Fibroblast of pulmonary artery (primary cell): ENCODE results near the gene FOXP1.

Experiments used
- DNase-seq: peaks from one replicate; pipeline ENCODE4 v3.0.0-alpha.2; 2010; ENCODE audit warnings: low read depth
- H3K4me3 ChIP-seq: replicated peaks from 2 replicates; pipeline ENCODE4 v1.5.1; 2011; ENCODE audit warnings: low read depth, mild to moderate bottlenecking, control low read depth, low read length, moderate library complexity
- TF ChIP-seq, protein P1 (sequence below): IDR thresholded peaks from 2 replicates; pipeline ENCODE4 v1.5.1; 2011; ENCODE audit warnings: mild to moderate bottlenecking, control low read depth, low read length, inconsistent platforms; ENCODE audit errors: missing control alignments

The FOXP1 gene

DNA sequence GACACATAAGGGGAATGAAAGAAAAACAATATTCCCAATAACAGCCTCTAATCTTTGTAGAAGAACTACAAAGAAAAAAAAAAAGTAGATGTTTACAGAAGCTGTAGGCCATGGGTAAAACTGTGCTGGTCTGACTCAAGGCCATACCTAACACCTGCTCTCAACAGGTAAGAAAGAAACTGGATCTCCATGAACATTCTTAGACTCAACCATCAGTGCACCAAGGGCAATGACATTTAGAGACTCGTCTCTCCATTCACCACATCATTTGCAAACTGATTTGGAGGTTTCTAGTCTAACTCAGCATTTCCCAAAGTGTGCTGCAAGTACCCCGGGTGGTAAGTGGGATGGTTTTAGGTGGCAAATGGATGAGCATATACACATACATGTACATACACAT, 164.2 kb downstream of the FOXP1 start:
- TF ChIP-seq, protein P1, sequence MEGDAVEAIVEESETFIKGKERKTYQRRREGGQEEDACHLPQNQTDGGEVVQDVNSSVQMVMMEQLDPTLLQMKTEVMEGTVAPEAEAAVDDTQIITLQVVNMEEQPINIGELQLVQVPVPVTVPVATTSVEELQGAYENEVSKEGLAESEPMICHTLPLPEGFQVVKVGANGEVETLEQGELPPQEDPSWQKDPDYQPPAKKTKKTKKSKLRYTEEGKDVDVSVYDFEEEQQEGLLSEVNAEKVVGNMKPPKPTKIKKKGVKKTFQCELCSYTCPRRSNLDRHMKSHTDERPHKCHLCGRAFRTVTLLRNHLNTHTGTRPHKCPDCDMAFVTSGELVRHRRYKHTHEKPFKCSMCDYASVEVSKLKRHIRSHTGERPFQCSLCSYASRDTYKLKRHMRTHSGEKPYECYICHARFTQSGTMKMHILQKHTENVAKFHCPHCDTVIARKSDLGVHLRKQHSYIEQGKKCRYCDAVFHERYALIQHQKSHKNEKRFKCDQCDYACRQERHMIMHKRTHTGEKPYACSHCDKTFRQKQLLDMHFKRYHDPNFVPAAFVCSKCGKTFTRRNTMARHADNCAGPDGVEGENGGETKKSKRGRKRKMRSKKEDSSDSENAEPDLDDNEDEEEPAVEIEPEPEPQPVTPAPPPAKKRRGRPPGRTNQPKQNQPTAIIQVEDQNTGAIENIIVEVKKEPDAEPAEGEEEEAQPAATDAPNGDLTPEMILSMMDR: no peak
- H3K4me3 ChIP-seq: no peak overlapping the region
- no peak for DNase-seq

- no peak overlapping the region for H3K4me3 ChIP-seq
- no peak for DNase-seq
- TF ChIP-seq, protein P1: no peak
Measured at GRCh38 chr3:71417791-71418190, 165.7 kb downstream of the FOXP1 start.

GRCh38 chr3:71416876-71417275, 166.7 kb downstream of the FOXP1 start:
- no peak overlapping the region for H3K4me3 ChIP-seq
- TF ChIP-seq, protein P1: peak; percentile 11
- DNase-seq: no peak

DNA sequence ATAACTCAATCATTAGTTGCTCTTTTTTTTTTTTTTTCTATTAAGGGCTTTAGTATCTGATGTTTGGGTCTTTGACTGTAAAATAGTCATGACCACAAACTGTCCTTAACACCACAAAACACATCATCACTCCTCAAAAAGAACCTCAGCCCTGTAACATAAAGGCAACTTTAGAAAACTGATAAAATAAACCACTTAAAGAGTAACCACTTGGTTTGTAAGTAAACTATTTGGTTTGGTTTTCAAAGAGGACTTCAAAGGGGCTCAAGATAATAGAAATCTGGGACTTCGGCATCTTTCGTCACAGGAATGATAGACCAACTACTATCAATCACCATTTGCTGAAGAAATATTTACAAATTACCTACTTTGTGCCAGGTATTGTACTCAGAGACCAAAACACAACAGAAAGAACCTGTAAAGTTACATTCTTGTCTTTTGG, 167.8 kb downstream of the FOXP1 start:
- no peak overlapping the region for H3K4me3 ChIP-seq
- DNase-seq: no peak
- TF ChIP-seq, protein P1: no peak

DNA sequence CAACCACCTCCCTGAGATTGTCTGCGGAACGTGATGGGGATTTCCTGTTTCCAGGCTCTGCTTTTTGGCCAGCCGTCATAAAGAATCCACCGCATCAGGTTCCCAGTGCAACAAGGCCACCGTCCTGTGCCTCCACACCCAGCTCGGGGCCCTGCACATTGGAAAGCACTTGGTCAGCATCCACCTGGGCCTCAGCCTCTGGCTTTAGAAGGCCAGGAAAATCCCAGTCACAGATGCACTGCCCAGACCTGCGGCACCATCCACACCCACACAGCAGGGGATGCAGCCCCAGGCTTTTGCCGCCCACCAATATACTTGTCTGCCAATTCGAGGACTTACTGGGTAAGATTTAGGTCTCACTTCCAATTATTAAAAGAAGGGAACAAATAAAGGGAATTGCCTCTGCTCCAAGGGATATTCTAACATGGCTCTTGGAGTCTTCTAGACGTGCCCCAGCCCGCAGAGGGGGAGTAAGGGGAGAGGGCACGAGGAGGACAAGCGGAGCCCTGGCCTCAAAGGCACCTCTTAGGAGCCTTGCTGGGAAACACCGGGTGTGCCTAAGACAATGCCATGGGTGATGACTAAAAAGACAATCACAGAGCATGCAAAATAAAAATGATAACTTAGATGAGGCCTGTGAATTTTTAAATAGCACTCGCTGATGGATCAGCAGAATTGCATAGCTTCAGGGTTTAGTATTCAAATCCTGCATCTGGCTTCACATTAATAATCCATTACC, 169.2 kb downstream of the FOXP1 start:
- DNase-seq: no peak
- TF ChIP-seq, protein P1: no peak
- no peak overlapping the region for H3K4me3 ChIP-seq

- no peak overlapping the region for H3K4me3 ChIP-seq
- TF ChIP-seq, protein P1: no peak
- peak; percentile 18 for DNase-seq
Measured at GRCh38 chr3:71413572-71413971, 170.0 kb downstream of the FOXP1 start.

- H3K4me3 ChIP-seq: no peak overlapping the region
- TF ChIP-seq, protein P1: no peak
- DNase-seq: no peak
Measured at GRCh38 chr3:71409352-71409751, 174.2 kb downstream of the FOXP1 start.
